WTC11 (cell line): ENCODE measurements around the gene WDR12. TPM values are rescaled to one million over a fixed set of nuclear protein-coding genes. Genes with fewer than 3 reads are reported as not detected.
"Not testable (repeated sequence)": the region's sequence is repeated elsewhere in the genome, so short reads cannot be mapped to it uniquely, and the experiment has no call there.

Experiments
- ATAC-seq: fragments of 200-7000 bp; cut with Tn5 transposase; 2 replicates; pipeline ENCODE4 v1.10.0; 2021; ENCODE audit warnings: mild to moderate bottlenecking, moderate library complexity
- CTCF ChIA-PET: fragments of 300-600 bp; sonication (Branson Sonifier 250); formaldehyde crosslinking; loops from one replicate; lab custom pipeline; 2021; ENCODE audit warnings: antibody characterized with exemption; lab: Charles Lee
- POLR2A ChIA-PET: fragments of 350-600 bp; sonication (Branson Sonifier 250); formaldehyde crosslinking; loops from one replicate; lab custom pipeline; 2021; ENCODE audit warnings: antibody characterized with exemption; lab: Charles Lee
- DNase-seq: peaks from one replicate; pipeline ENCODE4 v3.0.0; 2021; ENCODE audit warnings: low spot score
- H3K27ac Mint-ChIP-seq: 2 replicates; pipeline ENCODE4 v1.8.0; 2021; ENCODE audit warnings: mixed read lengths
- H3K27me3 Mint-ChIP-seq: 2 replicates; pipeline ENCODE4 v1.8.0; 2021; ENCODE audit warnings: low read depth, mild to moderate bottlenecking, moderate library complexity, mixed read lengths
- H3K36me3 Mint-ChIP-seq: 2 replicates; pipeline ENCODE4 v1.8.0; 2021; ENCODE audit warnings: mixed read lengths
- H3K4me1 Mint-ChIP-seq: 2 replicates; pipeline ENCODE4 v1.8.0; 2022; ENCODE audit warnings: mixed read lengths
- H3K4me3 Mint-ChIP-seq: 2 replicates; pipeline ENCODE4 v1.8.0; 2021; ENCODE audit warnings: mild to moderate bottlenecking, moderate library complexity, mixed read lengths
- H3K9me3 Mint-ChIP-seq: 2 replicates; pipeline ENCODE4 v1.8.0; 2021; ENCODE audit warnings: mixed read lengths
- GABPB1 ChIP-seq: sonication (generic); formaldehyde crosslinking; IDR thresholded peaks from 2 replicates; pipeline ENCODE4 v1.8.1; 2023; ENCODE audit warnings: mild to moderate bottlenecking, missing genetic modification reagents
- GTF2I ChIP-seq: fragments of 250-450 bp; sonication (Bioruptor Pico); conservative IDR thresholded peaks from 2 replicates; pipeline ENCODE4 v1.4.0; 2021; ENCODE audit warnings: mild to moderate bottlenecking
- MLX ChIP-seq: sonication (generic); formaldehyde crosslinking; IDR thresholded peaks from 2 replicates; pipeline ENCODE4 v1.8.1; 2023; ENCODE audit warnings: mild to moderate bottlenecking, missing genetic modification reagents, moderate library complexity
- NFYB ChIP-seq: sonication (generic); formaldehyde crosslinking; conservative IDR thresholded peaks from 2 replicates; pipeline ENCODE4 v1.8.0; 2022; ENCODE audit warnings: low read depth, missing genetic modification reagents
- RORB ChIP-seq: fragments of 250-450 bp; sonication (Bioruptor Pico); IDR thresholded peaks from 2 replicates; pipeline ENCODE4 v1.9.0; 2021; ENCODE audit warnings: mild to moderate bottlenecking
- SMAD3 ChIP-seq: sonication (generic); formaldehyde crosslinking; IDR thresholded peaks from 2 replicates; pipeline ENCODE4 v1.8.0; 2022; ENCODE audit warnings: missing genetic modification reagents, mild to moderate bottlenecking, borderline replicate concordance
- ZNF219 ChIP-seq: sonication (generic); formaldehyde crosslinking; IDR thresholded peaks from 2 replicates; pipeline ENCODE4 v1.8.0; 2023; ENCODE audit warnings: missing genetic modification reagents, mild to moderate bottlenecking, borderline replicate concordance
- ZNF317 ChIP-seq: sonication (generic); formaldehyde crosslinking; IDR thresholded peaks from 2 replicates; pipeline ENCODE4 v1.8.1; 2023; ENCODE audit warnings: low read depth, mild to moderate bottlenecking, moderate library complexity, missing genetic modification reagents, borderline replicate concordance
- ZNF425 ChIP-seq: fragments of 250-450 bp; sonication (Bioruptor Pico); conservative IDR thresholded peaks from 2 replicates; pipeline ENCODE4 v1.9.0; 2021; ENCODE audit warnings: mild to moderate bottlenecking
- ZSCAN18 ChIP-seq: fragments of 250-450 bp; sonication (Bioruptor Pico); IDR thresholded peaks from 2 replicates; pipeline ENCODE4 v2.1.2; 2022; ENCODE audit warnings: mild to moderate bottlenecking, moderate library complexity
- total RNA-seq: library from RNA; stranded (reverse); gene quantifications from 3 replicates; pipeline ENCODE4 v1.2.3, GENCODE V29; 2021

WDR12 gene
- total RNA-seq, 1 experiment from 2014 or later = 144 TPM

- Mint-ChIP-seq H3K9me3 (peaks cover 11% of the 10 kb centered on the region), H3K27ac (no peak overlapping the region), H3K4me3 (no peak overlapping the region), H3K27me3 (no peaks in the 10 kb centered on the region), H3K4me1 (no peaks in the 10 kb centered on the region), H3K36me3 (no peaks in the 10 kb centered on the region)
- TF ChIP-seq ZNF425 = no peak
- TF ChIP-seq ZSCAN18 (CRISPR knock-in tag) = no peak
- TF ChIP-seq ZNF219 (CRISPR knock-in tag) = no peak
- DNase-seq (no peak), ATAC-seq (no peak)
- ChIA-PET POLR2A (no interaction called here), CTCF (no interaction called here)
These were observed 52.9 kb downstream of the WDR12 start for GRCh38 chr2:202858601-202859000.

GRCh38 chr2:202849343-202849742 lies 62.1 kb downstream of the WDR12 start:
- H3K27me3 Mint-ChIP-seq, H3K4me1 Mint-ChIP-seq, H3K9me3 Mint-ChIP-seq, DNase-seq, H3K36me3 Mint-ChIP-seq, H3K27ac Mint-ChIP-seq, POLR2A ChIA-PET, H3K4me3 Mint-ChIP-seq, CTCF ChIA-PET: not testable (repeated sequence)
- peak; percentile 32; the same call in 1 of the 2 replicates for ATAC-seq

- ChIA-PET POLR2A (no interaction called here), CTCF (no interaction called here)
- H3K27ac Mint-ChIP-seq = no peak overlapping the region
- TF ChIP-seq NFYB (CRISPR knock-in tag) (no peak), ZNF317 (CRISPR knock-in tag) (no peak), ZSCAN18 (CRISPR knock-in tag) (no peak), SMAD3 (CRISPR knock-in tag) (no peak)
- ATAC-seq (peak; percentile 22; the same call in 1 of the 2 replicates), DNase-seq (no peak)
- H3K36me3 Mint-ChIP-seq = no peaks in the 10 kb centered on the region
- H3K27me3 Mint-ChIP-seq = no peaks in the 10 kb centered on the region
- no peak overlapping the region for H3K4me3 Mint-ChIP-seq
- no peaks in the 10 kb centered on the region for H3K4me1 Mint-ChIP-seq
- peaks cover 4% of the 10 kb centered on the region; the same call in 1 of the 2 replicates for H3K9me3 Mint-ChIP-seq
These were observed 62.7 kb downstream of the WDR12 start for GRCh38 chr2:202848813-202849212.

GRCh38 chr2:202847693-202848524 lies 63.6 kb downstream of the WDR12 start:
- no peaks in the 10 kb centered on the region for H3K27me3 Mint-ChIP-seq
- DNase-seq (no peak), ATAC-seq (no peak)
- H3K4me3 Mint-ChIP-seq = no peak overlapping the region
- H3K4me1 Mint-ChIP-seq = no peaks in the 10 kb centered on the region
- no peak for TF ChIP-seq GTF2I (CRISPR knock-in tag)
- no peak for TF ChIP-seq GABPB1
- no peak overlapping the region for H3K27ac Mint-ChIP-seq
- ChIA-PET POLR2A (no interaction called here), CTCF (no interaction called here)
- H3K36me3 Mint-ChIP-seq = no peaks in the 10 kb centered on the region
- H3K9me3 Mint-ChIP-seq = peaks cover 8% of the 10 kb centered on the region; the same call in 1 of the 2 replicates

GRCh38 chr2:202844656-202845055 lies 66.8 kb downstream of the WDR12 start:
- no peak overlapping the region for H3K27ac Mint-ChIP-seq
- ChIA-PET POLR2A (no interaction called here), CTCF (interaction anchor here (0.6 kb wide), 1 partner anchor 10 kb away, joined by 3 read pairs; no protein-coding TSS in a partner anchor)
- ATAC-seq (no peak), DNase-seq (no peak)
- H3K36me3 Mint-ChIP-seq = no peaks in the 10 kb centered on the region
- H3K4me1 Mint-ChIP-seq = no peaks in the 10 kb centered on the region
- H3K9me3 Mint-ChIP-seq = peaks cover 22% of the 10 kb centered on the region
- no peak overlapping the region for H3K4me3 Mint-ChIP-seq
- TF ChIP-seq ZNF317 (CRISPR knock-in tag) (no peak), MLX (CRISPR knock-in tag) (no peak), RORB (CRISPR knock-in tag) (no peak)
- no peaks in the 10 kb centered on the region for H3K27me3 Mint-ChIP-seq
